ENCODE measurements around the gene CD226.

CD226 gene

DNA sequence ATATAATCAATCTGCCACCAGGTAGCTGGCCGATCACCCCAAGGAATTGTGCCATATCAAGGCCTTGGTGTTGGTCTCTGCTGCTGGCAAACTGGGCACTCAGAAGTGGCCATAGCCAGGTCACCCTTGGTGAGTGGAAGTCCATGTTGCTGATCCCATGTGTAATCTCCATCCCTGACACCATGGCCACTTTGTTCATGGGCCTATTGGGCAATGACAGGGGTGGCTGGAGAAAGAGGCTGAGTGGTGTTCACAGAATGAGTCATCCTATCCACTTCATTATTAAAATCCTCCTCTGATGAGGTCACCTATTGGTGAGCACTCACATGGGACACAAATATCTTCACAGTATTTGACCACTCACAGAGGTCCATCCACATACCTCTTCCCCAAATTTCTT, 26.7 kb upstream of the CD226 start:
- H3K4me3 ChIP-seq (ENCODE audit: low read length), result no peak overlapping the region
- no peak for TF ChIP-seq ZNF274 (IDR thresholded peaks at IDR 0.05; ENCODE audit: low read depth, low read length)

DNA sequence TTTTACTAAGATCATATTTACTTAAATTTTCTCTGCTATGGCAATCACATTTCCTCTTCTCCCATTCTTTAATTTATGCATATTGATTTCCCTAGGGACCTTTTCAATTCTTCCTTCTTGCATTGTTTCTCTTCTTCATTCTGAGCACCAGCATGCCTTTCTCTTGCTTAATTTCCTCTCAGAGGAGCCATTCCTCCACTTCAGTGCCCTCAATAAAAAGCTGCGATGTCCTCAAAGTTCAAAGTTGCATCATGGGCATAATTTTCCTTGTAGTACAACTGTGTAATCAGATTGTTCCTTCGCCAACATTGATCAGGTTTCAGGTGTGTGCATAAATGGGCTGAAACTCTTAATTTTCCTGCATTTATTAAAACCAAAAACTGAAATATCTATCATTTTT, 21.8 kb upstream of the CD226 start:
- no peak for TF ChIP-seq ZNF274 (IDR thresholded peaks at IDR 0.05; ENCODE audit: low read depth, low read length)
- H3K4me3 ChIP-seq (ENCODE audit: low read length), result no peak overlapping the region

DNA sequence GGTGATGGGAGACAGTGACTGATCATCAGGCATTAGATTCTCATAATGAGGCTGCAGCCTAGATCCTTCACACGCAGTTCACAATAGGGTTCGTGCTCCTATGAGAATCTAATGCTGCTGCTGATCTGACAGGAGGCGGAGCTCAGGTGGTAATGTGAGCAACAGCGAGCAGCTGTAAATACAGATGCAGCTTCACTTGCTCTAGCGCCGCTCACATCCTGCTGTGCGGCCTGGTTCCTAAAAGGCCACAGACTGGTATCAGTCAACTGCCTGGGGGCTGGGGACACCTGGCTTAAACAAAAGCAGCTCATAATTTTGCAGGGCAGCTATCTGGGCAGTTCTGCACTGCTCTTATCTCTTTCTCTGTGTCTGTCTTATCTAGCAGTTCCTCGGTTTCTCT, 20.4 kb upstream of the CD226 start:
- no peak for TF ChIP-seq ZNF274 (IDR thresholded peaks at IDR 0.05; ENCODE audit: low read depth, low read length)
- no peak overlapping the region for H3K4me3 ChIP-seq (ENCODE audit: low read length)

DNA sequence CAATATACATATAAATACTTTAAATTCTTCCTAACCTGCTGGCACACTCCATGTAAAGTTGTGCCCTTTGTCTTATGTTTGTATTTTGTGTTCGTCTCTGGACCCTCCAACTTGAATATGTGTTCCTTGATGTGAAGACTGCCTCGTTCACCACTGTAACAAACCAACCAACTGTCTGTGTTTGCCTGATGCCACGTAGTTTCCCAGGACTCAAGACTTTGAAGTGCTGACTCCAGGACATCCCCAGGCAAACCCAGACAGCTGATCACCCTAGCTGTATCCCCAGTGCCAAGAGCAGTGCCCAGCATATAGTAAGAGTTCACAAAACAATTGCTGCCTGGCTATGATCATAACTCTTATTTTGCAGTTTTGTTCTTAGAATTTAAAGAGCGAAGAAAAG, 15.5 kb upstream of the CD226 start:
- H3K4me3 ChIP-seq (ENCODE audit: low read length), result no peak overlapping the region
- TF ChIP-seq ZNF274 (IDR thresholded peaks at IDR 0.05; ENCODE audit: low read depth, low read length), result no peak

DNA sequence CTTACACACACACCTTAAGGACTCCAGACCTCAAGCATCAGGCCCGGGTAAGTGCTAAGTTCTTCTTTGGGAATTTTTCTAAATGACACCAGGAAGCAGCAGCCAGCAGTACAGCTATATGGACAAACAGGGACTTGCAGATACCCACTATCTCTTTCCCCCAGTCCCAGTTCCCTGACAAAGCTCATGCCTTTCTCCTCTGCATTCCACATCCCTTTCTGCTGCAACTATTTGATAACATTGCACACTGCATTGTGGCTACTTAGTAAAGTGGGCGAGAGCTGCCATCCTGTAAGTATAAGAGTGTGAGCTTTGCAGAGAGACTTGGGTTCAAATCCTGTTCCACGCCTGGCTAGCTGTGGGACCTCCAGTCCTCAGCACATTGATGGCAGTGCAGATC, 14.0 kb upstream of the CD226 start:
- TF ChIP-seq ZNF274 (IDR thresholded peaks at IDR 0.05; ENCODE audit: low read depth, low read length), result no peak
- H3K4me3 ChIP-seq (ENCODE audit: low read length), result no peak overlapping the region

DNA sequence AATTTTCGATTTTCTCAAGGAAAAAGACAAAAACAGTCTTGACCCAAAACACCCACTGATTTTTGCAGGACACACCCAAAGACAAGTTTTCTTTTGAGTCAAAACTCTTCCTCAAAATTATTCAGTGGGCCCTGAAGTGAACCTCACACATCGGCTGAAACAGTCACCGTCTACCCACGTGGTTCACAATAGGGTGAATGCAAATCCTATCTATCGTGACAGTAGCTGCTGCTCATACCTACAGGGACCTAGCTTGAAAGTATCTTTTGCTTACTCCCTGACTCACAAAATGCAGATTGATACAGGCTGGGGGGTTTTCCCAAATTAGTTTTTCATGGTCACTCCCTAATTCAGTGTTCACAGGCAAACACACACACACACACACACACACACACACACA, 10.7 kb upstream of the CD226 start:
- TF ChIP-seq ZNF274 (IDR thresholded peaks at IDR 0.05; ENCODE audit: low read depth, low read length), result no peak
- H3K4me3 ChIP-seq (ENCODE audit: low read length), result no peak overlapping the region

DNA sequence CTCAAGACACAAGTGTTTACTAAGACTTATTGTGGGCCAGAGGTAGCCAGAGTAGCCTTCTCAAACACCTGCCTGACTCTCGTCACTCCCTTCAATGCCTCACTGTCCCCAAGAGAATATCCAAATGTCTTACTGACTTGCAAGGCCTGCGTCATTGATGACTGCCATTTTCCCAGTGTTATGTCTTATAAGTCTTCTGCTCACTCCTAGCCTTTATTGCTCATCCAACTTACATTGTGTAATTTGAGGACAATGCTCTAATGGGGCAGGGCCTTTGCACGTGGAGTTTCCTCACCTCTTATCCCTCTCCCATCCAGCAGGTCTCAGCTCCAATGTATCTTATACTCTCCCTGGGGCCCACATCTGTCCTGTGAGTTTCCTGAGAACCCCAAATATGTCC, 10.1 kb upstream of the CD226 start:
- no peak for TF ChIP-seq ZNF274 (IDR thresholded peaks at IDR 0.05; ENCODE audit: low read depth, low read length)
- no peak overlapping the region for H3K4me3 ChIP-seq (ENCODE audit: low read length)

DNA sequence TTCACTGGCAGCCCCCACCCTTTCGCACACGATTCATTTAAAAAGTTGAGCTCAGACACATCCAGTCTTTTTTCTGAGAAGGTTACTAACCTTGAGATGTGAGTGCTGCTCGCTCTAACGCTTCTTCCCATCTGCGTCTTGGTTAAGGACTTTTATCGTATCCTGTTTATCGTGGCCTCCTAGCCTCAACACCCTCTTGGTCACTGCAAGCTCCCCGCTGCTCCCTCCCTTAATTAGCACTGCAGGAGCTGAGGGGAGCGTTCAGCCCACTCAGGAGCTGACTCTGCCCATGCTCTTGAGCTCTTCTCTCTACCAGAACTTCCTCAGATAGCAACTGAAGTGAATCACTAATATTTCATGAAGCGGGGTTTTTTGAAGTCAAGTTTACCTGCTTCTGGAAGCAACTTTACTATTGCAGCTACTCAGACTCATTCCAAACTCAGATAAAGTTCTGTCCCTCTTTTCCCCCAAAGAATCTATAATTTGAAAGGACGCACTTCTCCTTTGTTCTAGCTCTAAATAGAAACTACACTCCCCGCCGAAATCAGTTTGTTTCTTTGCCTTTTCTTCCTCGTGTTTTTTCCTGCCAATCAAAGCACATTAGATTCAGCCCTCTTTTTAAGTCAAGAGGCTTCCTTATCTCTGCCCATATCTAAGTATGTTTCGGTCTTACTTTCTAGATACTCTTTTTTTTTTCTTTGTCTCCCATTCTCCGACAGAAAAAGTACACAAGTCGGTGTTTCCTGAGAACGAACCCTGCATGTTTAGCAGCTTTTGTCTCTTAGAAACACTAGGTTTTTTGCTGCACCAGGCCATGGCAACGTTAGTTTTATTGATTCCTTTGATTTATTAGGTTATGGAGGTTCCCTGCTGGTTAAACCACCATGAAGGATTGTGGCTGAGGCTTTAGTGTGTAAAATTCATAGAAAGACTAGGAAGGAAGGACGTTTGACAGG, 9.3 kb upstream of the CD226 start:
- TF ChIP-seq ZNF274 (IDR thresholded peaks at IDR 0.05; ENCODE audit: low read depth, low read length), result no peak
- no peak overlapping the region for H3K4me3 ChIP-seq (ENCODE audit: low read length)

DNA sequence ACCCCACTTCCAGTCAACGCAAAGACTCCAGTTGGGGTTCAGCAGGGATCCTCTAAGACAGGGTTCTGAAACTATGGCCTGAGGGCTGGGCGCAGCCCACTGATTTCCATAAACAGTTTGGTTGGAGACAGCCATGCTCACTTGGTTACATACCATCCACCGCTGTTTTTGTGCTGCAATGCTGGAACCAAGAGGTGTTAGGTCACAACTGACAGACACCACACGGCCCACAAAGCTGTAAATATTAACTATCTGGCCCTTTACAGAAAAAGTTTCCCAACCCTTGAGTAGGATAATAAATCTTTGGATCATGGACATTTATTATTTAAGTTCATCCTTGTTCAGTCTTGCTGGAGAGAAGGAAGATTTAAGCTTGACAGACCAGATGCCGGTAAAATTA, 8.4 kb upstream of the CD226 start:
- TF ChIP-seq ZNF274 (IDR thresholded peaks at IDR 0.05; ENCODE audit: low read depth, low read length), result no peak
- no peak overlapping the region for H3K4me3 ChIP-seq (ENCODE audit: low read length)

DNA sequence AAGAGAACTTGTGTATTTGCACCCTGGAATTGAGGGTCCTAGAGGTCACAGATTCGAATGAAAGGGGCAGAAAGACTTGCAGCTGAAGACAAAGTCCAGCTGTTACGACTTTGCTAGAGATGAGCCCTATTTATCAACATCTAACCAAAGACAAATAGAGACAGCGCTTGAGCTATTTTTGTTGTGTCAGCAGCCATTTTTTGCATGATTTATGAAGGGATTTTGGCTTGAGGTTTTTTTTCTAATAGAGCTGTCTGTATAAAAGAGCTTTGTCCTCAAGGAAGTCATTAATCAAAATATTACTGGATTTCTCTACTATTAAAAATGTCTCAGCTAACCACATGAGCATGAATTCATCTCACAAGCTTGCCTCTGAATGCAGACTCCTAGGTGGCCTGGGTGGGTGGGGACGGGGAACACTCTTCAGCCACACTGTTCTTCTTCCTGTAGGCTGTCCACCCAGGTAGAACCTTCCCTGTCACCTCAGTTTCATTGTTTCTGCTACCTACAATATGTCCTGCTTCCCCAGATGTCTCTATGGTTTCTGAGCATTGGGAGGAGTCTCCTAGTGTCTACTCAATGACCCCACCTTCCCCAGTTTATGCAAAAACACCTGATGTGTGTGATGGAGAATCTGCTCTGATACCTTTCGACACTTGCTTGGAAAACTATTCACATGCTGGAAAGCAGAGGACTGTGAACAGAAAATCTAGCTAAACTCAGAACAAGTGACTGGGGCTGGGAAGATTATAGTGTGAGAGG, 7.2 kb upstream of the CD226 start:
- H3K4me3 ChIP-seq (ENCODE audit: low read length), result no peak overlapping the region
- no peak for TF ChIP-seq ZNF274 (IDR thresholded peaks at IDR 0.05; ENCODE audit: low read depth, low read length)

DNA sequence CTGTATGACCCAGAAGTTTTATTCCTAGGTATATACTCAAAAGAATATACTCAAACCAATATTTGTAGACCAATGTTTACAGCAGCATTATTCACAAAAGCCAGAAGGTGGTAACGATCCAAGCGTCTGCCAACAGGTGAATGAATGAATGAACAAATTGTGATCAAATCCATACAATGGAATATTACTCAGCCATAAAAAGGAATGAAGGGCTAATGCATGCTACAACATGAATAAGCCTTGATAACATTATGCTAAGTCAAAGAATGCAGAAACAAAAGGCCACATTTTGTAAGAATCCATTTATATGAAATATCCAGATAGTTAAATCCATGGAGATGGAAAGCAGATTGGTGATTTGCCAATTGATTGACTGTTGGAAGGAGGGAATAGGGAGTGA, 5.5 kb upstream of the CD226 start:
- H3K4me3 ChIP-seq (ENCODE audit: low read length), result no peak overlapping the region
- TF ChIP-seq ZNF274 (IDR thresholded peaks at IDR 0.05; ENCODE audit: low read depth, low read length), result no peak

DNA sequence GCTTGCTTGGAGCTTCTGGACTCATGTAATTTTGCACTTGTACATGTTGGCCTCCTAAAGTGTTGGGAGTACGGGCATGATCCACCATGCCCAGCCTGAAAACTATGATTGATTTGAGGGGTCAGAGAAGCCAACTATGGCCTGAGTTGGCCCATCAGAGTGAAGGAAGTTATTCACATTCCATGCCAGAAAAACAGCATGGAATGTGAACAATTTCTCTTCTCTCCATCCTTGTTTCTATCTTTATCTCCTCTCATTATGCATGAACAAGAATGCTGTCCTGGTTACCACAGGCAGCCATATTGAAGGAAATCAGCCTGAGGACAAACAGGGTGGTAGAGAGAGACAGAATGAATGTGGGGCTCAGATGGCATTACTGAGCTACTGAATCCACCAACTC, 3.5 kb upstream of the CD226 start:
- no peak overlapping the region for H3K4me3 ChIP-seq (ENCODE audit: low read length)
- no peak for TF ChIP-seq ZNF274 (IDR thresholded peaks at IDR 0.05; ENCODE audit: low read depth, low read length)

DNA sequence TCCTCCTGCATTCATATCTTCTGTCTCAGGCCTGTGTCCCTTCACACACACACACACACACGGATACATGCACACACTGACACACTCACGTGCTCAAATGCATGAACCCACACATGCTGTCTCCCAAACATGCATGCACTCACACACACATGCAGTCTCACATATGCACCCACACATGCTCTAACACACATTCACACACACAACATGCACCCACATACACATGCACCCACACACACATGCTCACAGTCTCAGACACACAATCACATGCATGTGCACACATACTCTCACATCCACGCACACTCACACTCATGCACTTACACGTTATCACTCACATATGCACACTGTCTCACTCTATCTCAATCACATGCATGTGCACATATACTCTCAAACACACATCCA, 1.9 kb upstream of the CD226 start:
- H3K4me3 ChIP-seq (ENCODE audit: low read length), result peak overlapping the region; percentile 3; the same call in 1 of the 2 replicates
- no peak for TF ChIP-seq ZNF274 (IDR thresholded peaks at IDR 0.05; ENCODE audit: low read depth, low read length)

DNA sequence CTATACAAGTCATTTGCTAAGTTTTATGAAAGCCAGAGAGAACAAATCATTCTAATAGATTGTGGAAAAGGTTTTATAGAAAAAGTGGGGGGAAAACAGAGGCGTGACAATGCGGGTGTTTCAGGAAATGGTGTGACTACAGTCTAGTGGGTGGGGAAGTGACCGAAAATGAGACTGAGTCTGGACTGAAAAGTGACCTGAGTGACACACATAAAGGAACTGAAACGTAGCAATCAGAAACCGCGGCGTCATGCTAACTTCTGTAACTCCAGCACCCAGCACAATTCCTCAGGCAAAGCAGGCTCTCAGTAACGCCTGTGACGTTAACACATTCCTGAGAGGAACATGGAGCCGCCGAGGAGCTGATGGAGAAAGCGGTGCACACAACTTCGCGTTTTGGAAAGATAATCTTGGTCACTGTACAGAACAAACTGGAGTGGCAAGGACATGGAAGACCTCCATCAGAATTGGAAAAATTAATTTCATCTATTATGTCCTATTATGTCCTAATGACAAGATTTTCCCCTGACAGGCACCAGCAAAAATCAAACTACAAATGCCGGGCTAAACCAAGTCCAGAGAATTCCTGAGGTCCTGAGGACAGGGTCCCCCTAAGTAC, 1.4 kb upstream of the CD226 start:
- peak overlapping the region; percentile 3; the same call in 1 of the 2 replicates for H3K4me3 ChIP-seq (ENCODE audit: low read length)
- no peak for TF ChIP-seq ZNF274 (IDR thresholded peaks at IDR 0.05; ENCODE audit: low read depth, low read length)

DNA sequence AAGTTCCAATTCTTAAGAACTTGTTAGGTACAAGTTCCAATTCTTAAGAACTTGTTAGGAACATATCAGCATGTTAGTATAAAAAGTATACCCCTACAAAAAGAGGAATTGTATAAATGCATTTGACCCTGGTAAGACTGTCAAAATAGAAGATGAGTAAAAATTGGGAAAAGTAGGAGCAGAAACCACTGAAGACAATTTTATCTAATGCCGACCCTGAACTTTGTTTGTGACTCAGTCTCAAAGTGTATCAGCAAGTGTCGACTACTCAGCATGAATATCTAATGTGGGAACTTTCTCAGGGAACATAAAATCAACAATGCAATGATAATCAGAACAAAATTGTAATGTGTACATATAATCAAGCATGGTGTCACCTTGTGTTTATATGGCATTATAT, 583 bp upstream of the CD226 start:
- no peak overlapping the region for H3K4me3 ChIP-seq (ENCODE audit: low read length)
- TF ChIP-seq ZNF274 (IDR thresholded peaks at IDR 0.05; ENCODE audit: low read depth, low read length), result no peak
